HepG2 (cell line): ENCODE measurements around the gene SYNGAP1. TPM values are rescaled to one million over a fixed set of nuclear protein-coding genes. Genes with fewer than 3 reads are reported as not detected.

Experiments used
- CCDC6 ChIP-seq: sonication (generic); formaldehyde crosslinking; IDR thresholded peaks from 2 replicates; pipeline ENCODE4 v1.8.1; 2022; ENCODE audit warnings: mild to moderate bottlenecking, missing genetic modification reagents, moderate library complexity
- EP300 ChIP-seq, 3 experiments: sonication (generic) in 1 of 3; formaldehyde crosslinking in 1 of 3; IDR thresholded peaks; 2 replicates each; pipeline versions ENCODE4 v1.5.1 to v1.6.1; 2011 to 2020; ENCODE audit warnings: low read depth in 2 of 3, low read length in 2 of 3, borderline replicate concordance in 1 of 3, improper control_type of control experiment in 1 of 3, mild to moderate bottlenecking in 1 of 3, missing genetic modification reagents in 1 of 3, moderate library complexity in 1 of 3
- HNF4A ChIP-seq: sonication (generic); formaldehyde crosslinking; IDR thresholded peaks from 2 replicates; pipeline ENCODE4 v1.4.0; 2020; ENCODE audit warnings: missing genetic modification reagents
- MBD4 ChIP-seq: IDR thresholded peaks from 2 replicates; pipeline ENCODE4 v1.6.1; 2012; ENCODE audit warnings: low read length, inconsistent platforms, borderline replicate concordance
- NR2F1 ChIP-seq, 2 experiments: fragments of 450-650 bp in 1 of 2; formaldehyde crosslinking in 1 of 2; IDR thresholded peaks; 2 replicates each; pipeline versions ENCODE4 v1.5.0 to v1.6.1; 2016 to 2020; ENCODE audit warnings: mild to moderate bottlenecking in 1 of 2, missing compliant biosample characterization in 1 of 2, missing genetic modification reagents in 1 of 2, moderate library complexity in 1 of 2
- RBM22 ChIP-seq: fragments of 200-400 bp; formaldehyde crosslinking; optimal IDR thresholded peaks from 2 replicates; pipeline ENCODE3; 2017; ENCODE audit warnings: mild to moderate bottlenecking, low read length, moderate library complexity
- RFX5 ChIP-seq: IDR thresholded peaks from 2 replicates; pipeline ENCODE4 v1.6.1; 2011; ENCODE audit warnings: low read depth, low read length, improper control_type of control experiment
- SALL1 ChIP-seq: sonication (generic); formaldehyde crosslinking; IDR thresholded peaks from 2 replicates; pipeline ENCODE4 v1.8.0; 2022; ENCODE audit warnings: mild to moderate bottlenecking, missing genetic modification reagents
- SOX6 ChIP-seq, 2 experiments: fragments of 450-650 bp in 1 of 2; sonication (generic) in 1 of 2; formaldehyde crosslinking in 1 of 2; IDR thresholded peaks; 2 replicates each; pipeline versions ENCODE4 v1.4.0 to v1.6.1; 2017 to 2020; ENCODE audit warnings: antibody characterized with exemption in 1 of 2, mild to moderate bottlenecking in 1 of 2, missing genetic modification reagents in 1 of 2
- SP140L ChIP-seq: sonication (generic); formaldehyde crosslinking; IDR thresholded peaks from 2 replicates; pipeline ENCODE4 v1.4.0; 2020; ENCODE audit warnings: missing genetic modification reagents, borderline replicate concordance
- TEAD3 ChIP-seq: optimal IDR thresholded peaks from 2 replicates; pipeline ENCODE3; 2016; ENCODE audit warnings: borderline replicate concordance
- ZFP90 ChIP-seq: sonication (generic); formaldehyde crosslinking; IDR thresholded peaks from 2 replicates; pipeline ENCODE4 v1.8.0; 2022; ENCODE audit warnings: missing genetic modification reagents, mild to moderate bottlenecking, inconsistent platforms, borderline replicate concordance
- ZNF263 ChIP-seq: sonication (generic); formaldehyde crosslinking; IDR thresholded peaks from 2 replicates; pipeline ENCODE4 v1.4.0; 2020; ENCODE audit warnings: missing genetic modification reagents
- ZNF549 ChIP-seq: sonication (generic); formaldehyde crosslinking; IDR thresholded peaks from 2 replicates; pipeline ENCODE4 v1.5.0; 2020; ENCODE audit warnings: missing genetic modification reagents
- ZNF577 ChIP-seq: sonication (generic); formaldehyde crosslinking; IDR thresholded peaks from 2 replicates; pipeline ENCODE4 v1.4.0; 2020; ENCODE audit warnings: mild to moderate bottlenecking, low read depth, missing genetic modification reagents, borderline replicate concordance
- ZNF598 ChIP-seq: sonication (generic); formaldehyde crosslinking; IDR thresholded peaks from 2 replicates; pipeline ENCODE4 v1.5.1; 2020; ENCODE audit warnings: mild to moderate bottlenecking, missing genetic modification reagents, borderline replicate concordance
- ZNF652 ChIP-seq: IDR thresholded peaks from 2 replicates; pipeline ENCODE4 v1.6.1; 2016; ENCODE audit warnings: low read depth, borderline replicate concordance
- ZNF670 ChIP-seq: sonication (generic); formaldehyde crosslinking; IDR thresholded peaks from 2 replicates; pipeline ENCODE4 v1.8.0; 2022; ENCODE audit warnings: mild to moderate bottlenecking, missing genetic modification reagents, borderline replicate concordance
- ZNF777 ChIP-seq: sonication (generic); formaldehyde crosslinking; IDR thresholded peaks from 2 replicates; pipeline ENCODE4 v1.4.0; 2020; ENCODE audit warnings: missing genetic modification reagents
- ZNF841 ChIP-seq: sonication (generic); formaldehyde crosslinking; IDR thresholded peaks from 2 replicates; pipeline ENCODE4 v1.8.1; 2023; ENCODE audit warnings: missing genetic modification reagents, borderline replicate concordance
- polyA plus RNA-seq, 8 experiments: library from polyadenylated mRNA; depleted of rRNA in 3 of 8; stranded (reverse) in 7 of 8; unstranded in 1 of 8; fragments of >200 nt; fragmentation: Illumina TruSeq in 4 of 8; extraction: Trizol in 4 of 8; gene quantifications; 2 replicates each; pipeline versions ENCODE4 v1.2.1 to v1.2.3, GENCODE V29; 2011 to 2016; ENCODE audit warnings: low read depth in 4 of 8, missing spikeins in 1 of 8, mixed read lengths in 1 of 8; ENCODE audit not compliant: insufficient read depth in 1 of 8
- total RNA-seq, 5 experiments: library from RNA; depleted of rRNA; stranded (reverse); fragments of >200 nt; fragmentation: Illumina TruSeq; extraction: Trizol; gene quantifications; 2 replicates each; pipeline ENCODE4 v1.2.3, GENCODE V29; 2016; ENCODE audit warnings: low read depth in 1 of 5
- TF ChIP-seq, protein P1 (sequence below): IDR thresholded peaks from 2 replicates; pipeline ENCODE4 v1.6.1; 2016; ENCODE audit warnings: low read depth
- TF ChIP-seq, protein P2 (sequence below): IDR thresholded peaks from 2 replicates; pipeline ENCODE4 v1.6.1; 2016; ENCODE audit warnings: low read depth, missing genetic modification reagents, missing compliant biosample characterization
- TF ChIP-seq, protein P3 (sequence below): sonication (generic); formaldehyde crosslinking; IDR thresholded peaks from 2 replicates; pipeline ENCODE4 v1.4.0; 2020; ENCODE audit warnings: missing genetic modification reagents

SYNGAP1 gene
- total and polyA plus RNA-seq, 2 of the 13 experiments (the other 11 are each of a cell fraction or from before 2014, with no cell fraction given) = 0.75 to 1.1 TPM

- TF ChIP-seq ZNF549 (CRISPR knock-in tag) = no peak
- peak; percentile 71 for TF ChIP-seq ZNF652 (CRISPR knock-in tag)
- TF ChIP-seq, protein P1, sequence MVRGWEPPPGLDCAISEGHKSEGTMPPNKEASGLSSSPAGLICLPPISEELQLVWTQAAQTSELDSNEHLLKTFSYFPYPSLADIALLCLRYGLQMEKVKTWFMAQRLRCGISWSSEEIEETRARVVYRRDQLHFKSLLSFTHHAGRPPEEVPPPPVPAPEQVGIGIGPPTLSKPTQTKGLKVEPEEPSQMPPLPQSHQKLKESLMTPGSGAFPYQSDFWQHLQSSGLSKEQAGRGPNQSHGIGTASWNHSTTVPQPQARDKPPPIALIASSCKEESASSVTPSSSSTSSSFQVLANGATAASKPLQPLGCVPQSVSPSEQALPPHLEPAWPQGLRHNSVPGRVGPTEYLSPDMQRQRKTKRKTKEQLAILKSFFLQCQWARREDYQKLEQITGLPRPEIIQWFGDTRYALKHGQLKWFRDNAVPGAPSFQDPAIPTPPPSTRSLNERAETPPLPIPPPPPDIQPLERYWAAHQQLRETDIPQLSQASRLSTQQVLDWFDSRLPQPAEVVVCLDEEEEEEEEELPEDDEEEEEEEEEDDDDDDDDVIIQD (CRISPR knock-in tag) = no peak
- TF ChIP-seq SOX6 (IDR thresholded peaks at IDR 0.05) = no peak
- TF ChIP-seq SOX6 (CRISPR knock-in tag; IDR thresholded peaks at IDR 0.05) = no peak
- no peak for TF ChIP-seq RBM22
- TF ChIP-seq SALL1 (CRISPR knock-in tag) = peak; percentile 44
- TF ChIP-seq, protein P2, sequence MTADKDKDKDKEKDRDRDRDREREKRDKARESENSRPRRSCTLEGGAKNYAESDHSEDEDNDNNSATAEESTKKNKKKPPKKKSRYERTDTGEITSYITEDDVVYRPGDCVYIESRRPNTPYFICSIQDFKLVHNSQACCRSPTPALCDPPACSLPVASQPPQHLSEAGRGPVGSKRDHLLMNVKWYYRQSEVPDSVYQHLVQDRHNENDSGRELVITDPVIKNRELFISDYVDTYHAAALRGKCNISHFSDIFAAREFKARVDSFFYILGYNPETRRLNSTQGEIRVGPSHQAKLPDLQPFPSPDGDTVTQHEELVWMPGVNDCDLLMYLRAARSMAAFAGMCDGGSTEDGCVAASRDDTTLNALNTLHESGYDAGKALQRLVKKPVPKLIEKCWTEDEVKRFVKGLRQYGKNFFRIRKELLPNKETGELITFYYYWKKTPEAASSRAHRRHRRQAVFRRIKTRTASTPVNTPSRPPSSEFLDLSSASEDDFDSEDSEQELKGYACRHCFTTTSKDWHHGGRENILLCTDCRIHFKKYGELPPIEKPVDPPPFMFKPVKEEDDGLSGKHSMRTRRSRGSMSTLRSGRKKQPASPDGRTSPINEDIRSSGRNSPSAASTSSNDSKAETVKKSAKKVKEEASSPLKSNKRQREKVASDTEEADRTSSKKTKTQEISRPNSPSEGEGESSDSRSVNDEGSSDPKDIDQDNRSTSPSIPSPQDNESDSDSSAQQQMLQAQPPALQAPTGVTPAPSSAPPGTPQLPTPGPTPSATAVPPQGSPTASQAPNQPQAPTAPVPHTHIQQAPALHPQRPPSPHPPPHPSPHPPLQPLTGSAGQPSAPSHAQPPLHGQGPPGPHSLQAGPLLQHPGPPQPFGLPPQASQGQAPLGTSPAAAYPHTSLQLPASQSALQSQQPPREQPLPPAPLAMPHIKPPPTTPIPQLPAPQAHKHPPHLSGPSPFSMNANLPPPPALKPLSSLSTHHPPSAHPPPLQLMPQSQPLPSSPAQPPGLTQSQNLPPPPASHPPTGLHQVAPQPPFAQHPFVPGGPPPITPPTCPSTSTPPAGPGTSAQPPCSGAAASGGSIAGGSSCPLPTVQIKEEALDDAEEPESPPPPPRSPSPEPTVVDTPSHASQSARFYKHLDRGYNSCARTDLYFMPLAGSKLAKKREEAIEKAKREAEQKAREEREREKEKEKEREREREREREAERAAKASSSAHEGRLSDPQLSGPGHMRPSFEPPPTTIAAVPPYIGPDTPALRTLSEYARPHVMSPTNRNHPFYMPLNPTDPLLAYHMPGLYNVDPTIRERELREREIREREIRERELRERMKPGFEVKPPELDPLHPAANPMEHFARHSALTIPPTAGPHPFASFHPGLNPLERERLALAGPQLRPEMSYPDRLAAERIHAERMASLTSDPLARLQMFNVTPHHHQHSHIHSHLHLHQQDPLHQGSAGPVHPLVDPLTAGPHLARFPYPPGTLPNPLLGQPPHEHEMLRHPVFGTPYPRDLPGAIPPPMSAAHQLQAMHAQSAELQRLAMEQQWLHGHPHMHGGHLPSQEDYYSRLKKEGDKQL (CRISPR knock-in tag) = no peak
- TF ChIP-seq ZNF598 (CRISPR knock-in tag) = no peak
- 0 out of 2 replicates have a peak, but pooled peaks have one; percentile 26 for TF ChIP-seq ZFP90 (CRISPR knock-in tag)
- TF ChIP-seq RFX5 = no peak
- TF ChIP-seq CCDC6 (CRISPR knock-in tag) = 0 out of 2 replicates have a peak, but pooled peaks have one; percentile 31
- TF ChIP-seq ZNF670 (CRISPR knock-in tag) = no peak
- no peak for TF ChIP-seq ZNF577 (CRISPR knock-in tag)
- TF ChIP-seq ZNF841 (CRISPR knock-in tag) = no peak
- TF ChIP-seq EP300 (IDR thresholded peaks at IDR 0.05; ENCODE audit: low read depth in 2 of 2, low read length in 2 of 2) = peak in 1 of 2 experiments; percentile 12; a peak in 1 of 4 replicates
- TF ChIP-seq EP300 (CRISPR knock-in tag; IDR thresholded peaks at IDR 0.05; ENCODE audit: borderline replicate concordance) = no peak
- peak; percentile 69 for TF ChIP-seq HNF4A (CRISPR knock-in tag)
- TF ChIP-seq ZNF777 (CRISPR knock-in tag) = no peak
- TF ChIP-seq NR2F1 (CRISPR knock-in tag; IDR thresholded peaks at IDR 0.05) = peak in 1 of 2 experiments; percentile 41; a peak in 1 of 4 replicates
- peak; percentile 26 for TF ChIP-seq TEAD3 (CRISPR knock-in tag)
- no peak for TF ChIP-seq SP140L (CRISPR knock-in tag)
- TF ChIP-seq, protein P3, sequence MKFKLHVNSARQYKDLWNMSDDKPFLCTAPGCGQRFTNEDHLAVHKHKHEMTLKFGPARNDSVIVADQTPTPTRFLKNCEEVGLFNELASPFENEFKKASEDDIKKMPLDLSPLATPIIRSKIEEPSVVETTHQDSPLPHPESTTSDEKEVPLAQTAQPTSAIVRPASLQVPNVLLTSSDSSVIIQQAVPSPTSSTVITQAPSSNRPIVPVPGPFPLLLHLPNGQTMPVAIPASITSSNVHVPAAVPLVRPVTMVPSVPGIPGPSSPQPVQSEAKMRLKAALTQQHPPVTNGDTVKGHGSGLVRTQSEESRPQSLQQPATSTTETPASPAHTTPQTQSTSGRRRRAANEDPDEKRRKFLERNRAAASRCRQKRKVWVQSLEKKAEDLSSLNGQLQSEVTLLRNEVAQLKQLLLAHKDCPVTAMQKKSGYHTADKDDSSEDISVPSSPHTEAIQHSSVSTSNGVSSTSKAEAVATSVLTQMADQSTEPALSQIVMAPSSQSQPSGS = no peak
- no peak for TF ChIP-seq MBD4
- TF ChIP-seq ZNF263 (CRISPR knock-in tag) = no peak
Observed at GRCh38 chr6:33430334-33430733, 10.5 kb downstream of the SYNGAP1 start (continued).
